ENCODE data around the gene TINAGL1. TPM values are rescaled to one million over a fixed set of nuclear protein-coding genes. Genes with fewer than 3 reads are reported as not detected.

The TINAGL1 gene
- total RNA-seq, 6 experiments from 2014 or later, result 0.91 to 4.0 (median 1.9) TPM

GRCh38 chr1:31573261-31573660 is 3.1 kb upstream of the TINAGL1 start:
- peaks cover 80% of the 10 kb centered on the region for H3K4me1 Mint-ChIP-seq (ENCODE audit: low read depth)

GRCh38 chr1:31574749-31575368 is 1.5 kb upstream of the TINAGL1 start:
- no peak for DNase-seq
- no peaks in the 10 kb centered on the region for H3K36me3 Mint-ChIP-seq (ENCODE audit: low read depth)
- H3K4me3 Mint-ChIP-seq, result no peak overlapping the region
- H3K4me1 Mint-ChIP-seq (ENCODE audit: low read depth), result peaks cover 66% of the 10 kb centered on the region
- H3K9me3 Mint-ChIP-seq, result no peaks in the 10 kb centered on the region
- peak overlapping the region; percentile 9; the same call in 1 of the 2 replicates for H3K27ac Mint-ChIP-seq
- no peak for TF ChIP-seq CTCF (IDR thresholded peaks at IDR 0.05)
- H3K27me3 Mint-ChIP-seq (ENCODE audit: insufficient read depth), result no peaks in the 10 kb centered on the region

More at GRCh38 chr1:31573261-31573660, 3.1 kb upstream of the TINAGL1 start:
- TF ChIP-seq CTCF (IDR thresholded peaks at IDR 0.05), result no peak
- no peaks in the 10 kb centered on the region for H3K36me3 Mint-ChIP-seq (ENCODE audit: low read depth)
- H3K27ac Mint-ChIP-seq, result peak overlapping the region; percentile 63
- no peaks in the 10 kb centered on the region for H3K9me3 Mint-ChIP-seq
- 0 out of 2 replicates have a peak overlapping the region, but pooled peaks have one; percentile 33 for H3K4me3 Mint-ChIP-seq
- DNase-seq, result no peak
- no peaks in the 10 kb centered on the region for H3K27me3 Mint-ChIP-seq (ENCODE audit: insufficient read depth)

GRCh38 chr1:31575369-31576140 is 760 bp upstream of the TINAGL1 start:
- no peak for DNase-seq
- no peaks in the 10 kb centered on the region for H3K27me3 Mint-ChIP-seq (ENCODE audit: insufficient read depth)
- H3K9me3 Mint-ChIP-seq, result no peaks in the 10 kb centered on the region
- peaks cover 60% of the 10 kb centered on the region for H3K4me1 Mint-ChIP-seq (ENCODE audit: low read depth)
- no peak for TF ChIP-seq CTCF (IDR thresholded peaks at IDR 0.05)
- no peaks in the 10 kb centered on the region for H3K36me3 Mint-ChIP-seq (ENCODE audit: low read depth)
- no peak overlapping the region for H3K27ac Mint-ChIP-seq
- no peak overlapping the region for H3K4me3 Mint-ChIP-seq

- no peak overlapping the region for H3K4me3 Mint-ChIP-seq
- no peaks in the 10 kb centered on the region for H3K36me3 Mint-ChIP-seq (ENCODE audit: low read depth)
- no peak for TF ChIP-seq CTCF (IDR thresholded peaks at IDR 0.05)
- no peak overlapping the region for H3K27ac Mint-ChIP-seq
- no peaks in the 10 kb centered on the region for H3K27me3 Mint-ChIP-seq (ENCODE audit: insufficient read depth)
- DNase-seq, result no peak
- no peaks in the 10 kb centered on the region for H3K9me3 Mint-ChIP-seq
- H3K4me1 Mint-ChIP-seq (ENCODE audit: low read depth), result peaks cover 47% of the 10 kb centered on the region
Observed at GRCh38 chr1:31576743-31577455, 584 bp downstream of the TINAGL1 start.

- peaks cover 39% of the 10 kb centered on the region for H3K4me1 Mint-ChIP-seq (ENCODE audit: low read depth)
- no peak overlapping the region for H3K27ac Mint-ChIP-seq
- H3K27me3 Mint-ChIP-seq (ENCODE audit: insufficient read depth), result no peaks in the 10 kb centered on the region; the same call in 1 of the 2 replicates
- TF ChIP-seq CTCF (IDR thresholded peaks at IDR 0.05), result no peak
- peak; percentile 34 for DNase-seq
- no peaks in the 10 kb centered on the region for H3K36me3 Mint-ChIP-seq (ENCODE audit: low read depth)
- H3K9me3 Mint-ChIP-seq, result no peaks in the 10 kb centered on the region
- no peak overlapping the region for H3K4me3 Mint-ChIP-seq
Observed at GRCh38 chr1:31577515-31578192, 1.3 kb downstream of the TINAGL1 start.

Data from HFFc6 (cell line).